ENCODE measurements around the gene KCNH2.

GRCh38 chr7:150945853-150946420 lies 32.2 kb downstream of the KCNH2 start:
- TF ChIP-seq, protein P1, sequence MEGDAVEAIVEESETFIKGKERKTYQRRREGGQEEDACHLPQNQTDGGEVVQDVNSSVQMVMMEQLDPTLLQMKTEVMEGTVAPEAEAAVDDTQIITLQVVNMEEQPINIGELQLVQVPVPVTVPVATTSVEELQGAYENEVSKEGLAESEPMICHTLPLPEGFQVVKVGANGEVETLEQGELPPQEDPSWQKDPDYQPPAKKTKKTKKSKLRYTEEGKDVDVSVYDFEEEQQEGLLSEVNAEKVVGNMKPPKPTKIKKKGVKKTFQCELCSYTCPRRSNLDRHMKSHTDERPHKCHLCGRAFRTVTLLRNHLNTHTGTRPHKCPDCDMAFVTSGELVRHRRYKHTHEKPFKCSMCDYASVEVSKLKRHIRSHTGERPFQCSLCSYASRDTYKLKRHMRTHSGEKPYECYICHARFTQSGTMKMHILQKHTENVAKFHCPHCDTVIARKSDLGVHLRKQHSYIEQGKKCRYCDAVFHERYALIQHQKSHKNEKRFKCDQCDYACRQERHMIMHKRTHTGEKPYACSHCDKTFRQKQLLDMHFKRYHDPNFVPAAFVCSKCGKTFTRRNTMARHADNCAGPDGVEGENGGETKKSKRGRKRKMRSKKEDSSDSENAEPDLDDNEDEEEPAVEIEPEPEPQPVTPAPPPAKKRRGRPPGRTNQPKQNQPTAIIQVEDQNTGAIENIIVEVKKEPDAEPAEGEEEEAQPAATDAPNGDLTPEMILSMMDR (IDR thresholded peaks at IDR 0.05): no peak
- TF ChIP-seq POLR2A (IDR thresholded peaks at IDR 0.05) (no peak), EP300 (IDR thresholded peaks at IDR 0.05) (peak in 2 of 4 donors; percentile 29 to 62), POLR2AphosphoS5 (IDR thresholded peaks at IDR 0.05) (peak in 3 of 4 donors; percentile 24 to 67 (median 55))
